Stimulated activated CD8-positive, alpha-beta memory T cell treated with anti-CD3 and anti-CD28 coated beads, Interleukin-2, amount 100 ng/mL, for 48 hours (primary cell): ENCODE results near the gene KRTAP10-10.
"Not testable (repeated sequence)": the region's sequence is repeated elsewhere in the genome, so short reads cannot be mapped to it uniquely, and the experiment has no call there.

Experiments
- DNase-seq, 2 donors: peaks; one replicate each; pipeline ENCODE4 v3.0.0-alpha.2; 2020; ENCODE audit warnings: low read depth in 2 of 2

Gene KRTAP10-10

GRCh38 chr21:44637018-44637850, at the start of gene KRTAP10-10:
Gene KRTAP10-10, plus strand, starts transcription at chr21:44637356. Its CDS starts 62 bp downstream, at chr21:44637418.
- DNase-seq, result no peak

GRCh38 chr21:44589094-44589493, 48.1 kb upstream of the KRTAP10-10 start:
- no peak for DNase-seq

- no peak for DNase-seq
Observed at GRCh38 chr21:44589586-44590305, 47.4 kb upstream of the KRTAP10-10 start.

GRCh38 chr21:44590311-44590721, 46.8 kb upstream of the KRTAP10-10 start:
- no peak for DNase-seq

- DNase-seq, result not testable (repeated sequence)
Observed at GRCh38 chr21:44590897-44591800, 46.0 kb upstream of the KRTAP10-10 start.

GRCh38 chr21:44591801-44592130, 45.4 kb upstream of the KRTAP10-10 start:
- not testable (repeated sequence) for DNase-seq

GRCh38 chr21:44592446-44593311, 44.5 kb upstream of the KRTAP10-10 start, which contains the start of gene KRTAP10-6:
Gene KRTAP10-6, minus strand, starts transcription at chr21:44592505. Its CDS starts 21 bp downstream, at chr21:44592484.
- no peak for DNase-seq

- DNase-seq, result no peak
Observed at GRCh38 chr21:44593598-44594405, 43.4 kb upstream of the KRTAP10-10 start.

- DNase-seq, result no peak
Observed at GRCh38 chr21:44594406-44594916, 42.7 kb upstream of the KRTAP10-10 start.

GRCh38 chr21:44595524-44595923, 41.6 kb upstream of the KRTAP10-10 start:
- no peak for DNase-seq

- DNase-seq, result no peak
Observed at GRCh38 chr21:44596068-44596725, 41.0 kb upstream of the KRTAP10-10 start.

- no peak for DNase-seq
Observed at GRCh38 chr21:44598061-44598460, 39.1 kb upstream of the KRTAP10-10 start.

GRCh38 chr21:44599264-44600029, 37.7 kb upstream of the KRTAP10-10 start:
- DNase-seq, result no peak

GRCh38 chr21:44600118-44600978, 36.8 kb upstream of the KRTAP10-10 start, which contains the start of gene KRTAP10-7:
Gene KRTAP10-7, plus strand, starts transcription at chr21:44600597. Its CDS starts 25 bp downstream, at chr21:44600622.
- DNase-seq, result not testable (repeated sequence)

- DNase-seq, result not testable (repeated sequence)
Observed at GRCh38 chr21:44601091-44601490, 36.1 kb upstream of the KRTAP10-10 start.

GRCh38 chr21:44601596-44602462, 35.3 kb upstream of the KRTAP10-10 start:
- DNase-seq, result no peak
